ENCODE data around the gene MCTP1. TPM values are rescaled to one million over a fixed set of nuclear protein-coding genes. Genes with fewer than 3 reads are reported as not detected.

MCTP1 gene
- total RNA-seq, 1 experiment from 2014 or later: 0.44 TPM

GRCh38 chr5:94660506-94660905 is 624.4 kb downstream of the MCTP1 start:
- ATAC-seq: no peak

More at GRCh38 chr5:94660506-94660905, 624.4 kb downstream of the MCTP1 start:
- no peak overlapping the region for H3K4me2 ChIP-seq (ENCODE audit: low read length)
- no peaks in the 10 kb centered on the region for H4K20me1 ChIP-seq (ENCODE audit: insufficient read depth)
- peaks cover 32% of the 10 kb centered on the region for H3K79me2 ChIP-seq (ENCODE audit: insufficient read depth, low read length)
- TF ChIP-seq CBX3 (IDR thresholded peaks at IDR 0.05; ENCODE audit: low read depth): no peak
- no peak for TF ChIP-seq EZH2 (IDR thresholded peaks at IDR 0.05)
- TF ChIP-seq POLR2AphosphoS5 (IDR thresholded peaks at IDR 0.05; ENCODE audit: low read depth, low read length): no peak
- no peak for TF ChIP-seq YY1 (IDR thresholded peaks at IDR 0.05; ENCODE audit: extremely low read depth, insufficient replicate concordance, low read depth, low read length)
- TF ChIP-seq SP1 (IDR thresholded peaks at IDR 0.05; ENCODE audit: low read depth): no peak
- no peak for TF ChIP-seq FOSL1 (IDR thresholded peaks at IDR 0.05; ENCODE audit: low read depth)
- TF ChIP-seq ZBTB33 (IDR thresholded peaks at IDR 0.05; ENCODE audit: extremely low read depth, insufficient replicate concordance, low read length): no peak
- TF ChIP-seq MAX (IDR thresholded peaks at IDR 0.05): no peak
- no peak for TF ChIP-seq POLR2A (IDR thresholded peaks at IDR 0.05; ENCODE audit: borderline replicate concordance, extremely low read depth, insufficient read depth, insufficient read length)
- TF ChIP-seq ATF3 (IDR thresholded peaks at IDR 0.05): no peak
- TF ChIP-seq TCF7L2 (IDR thresholded peaks at IDR 0.05; ENCODE audit: borderline replicate concordance, extremely low read depth, insufficient read depth, insufficient read length): no peak
- no peak for TF ChIP-seq RAD21 (IDR thresholded peaks at IDR 0.05; ENCODE audit: low read depth)
- no peak for TF ChIP-seq ZNF274 (IDR thresholded peaks at IDR 0.05; ENCODE audit: low read depth, low read length)
- no peak for TF ChIP-seq SIN3A (IDR thresholded peaks at IDR 0.05; ENCODE audit: low read depth)
- TF ChIP-seq EZH2phosphoT487 (IDR thresholded peaks at IDR 0.05; ENCODE audit: borderline replicate concordance): no peak
- TF ChIP-seq REST (IDR thresholded peaks at IDR 0.05; ENCODE audit: low read depth): no peak
- no peak for TF ChIP-seq ELF1 (IDR thresholded peaks at IDR 0.05; ENCODE audit: borderline replicate concordance, low read depth)
- H3K4me3 ChIP-seq (replicated peaks in 1 of 2; ENCODE audit: low read depth in 1 of 2, low read length in 2 of 2): no peak overlapping the region
- H3K27me3 ChIP-seq (ENCODE audit: insufficient read depth, low read length): no peaks in the 10 kb centered on the region
- DNase-seq (ENCODE audit: low read depth, low spot score): no peak
- BruUV-seq (replicated peaks): no TSS peak
- peaks cover 3 to 8% of the 10 kb centered on the region in 2 experiments; a peak in 2 of 4 replicates for H3K9me3 ChIP-seq (ENCODE audit: control insufficient read depth in 1 of 2, insufficient read depth in 1 of 2, low read depth in 1 of 2, low read length in 2 of 2)
- no peaks in the 10 kb centered on the region for H3K4me1 ChIP-seq (ENCODE audit: control insufficient read depth in 1 of 2, insufficient read depth in 2 of 2, low read length in 2 of 2)
- intact Hi-C loops (cut with micrococcal nuclease): no loop called here
- CTCF ChIA-PET: no interaction called here
- H3K36me3 ChIP-seq (ENCODE audit: control insufficient read depth in 1 of 2, insufficient read depth in 2 of 2, low read length in 2 of 2): peaks cover 3 to 19% of the 10 kb centered on the region in 2 experiments; a peak in 2 of 4 replicates
- POLR2A ChIA-PET: no interaction called here
- H3K9me2 ChIP-seq (ENCODE audit: insufficient read depth): no peaks in the 10 kb centered on the region
- H3K9ac ChIP-seq (ENCODE audit: low read length): no peak overlapping the region
- no peak overlapping the region for H3K27ac ChIP-seq (ENCODE audit: low read depth, low read length)
- H2AFZ ChIP-seq (ENCODE audit: low read depth, low read length, poor library complexity, severe bottlenecking): no peak overlapping the region
- RAD21 ChIA-PET (ENCODE audit: low non-redundant PET in 1 of 2, low total read pairs in 2 of 2, uncharacterized antibody in 2 of 2, unreplicated experiment in 2 of 2): no interaction called here

All from HCT116 (cell line).